Activated CD4-positive, alpha-beta memory T cell treated with anti-CD3 and anti-CD28 coated beads for 36 hours (primary cell): ENCODE measurements around the gene MCHR2. TPM values are rescaled to one million over a fixed set of nuclear protein-coding genes. Genes with fewer than 3 reads are reported as not detected.

Source experiments
- CTCF ChIA-PET: fragments of 350-600 bp; sonication (Branson Sonifier 250); formaldehyde crosslinking; loops from one replicate; lab custom pipeline; 2021; ENCODE audit warnings: antibody characterized with exemption, inconsistent platforms; lab: Charles Lee
- POLR2A ChIA-PET: fragments of 350-600 bp; sonication (Branson Sonifier 250); formaldehyde crosslinking; loops from one replicate; lab custom pipeline; 2021; ENCODE audit warnings: antibody characterized with exemption; lab: Charles Lee
- DNase-seq: peaks from one replicate; pipeline ENCODE4 v3.0.0-alpha.2; 2020
- H3K27ac Mint-ChIP-seq: one replicate; pipeline ENCODE4 v1.8.0; 2021; ENCODE audit warnings: mixed read lengths
- H3K27me3 Mint-ChIP-seq: one replicate; pipeline ENCODE4 v1.8.0; 2021; ENCODE audit warnings: mixed read lengths
- H3K36me3 Mint-ChIP-seq: one replicate; pipeline ENCODE4 v1.8.0; 2021; ENCODE audit warnings: mixed read lengths
- H3K4me1 Mint-ChIP-seq: one replicate; pipeline ENCODE4 v1.8.0; 2021; ENCODE audit warnings: low read depth, mixed read lengths
- H3K4me3 Mint-ChIP-seq: one replicate; pipeline ENCODE4 v1.8.0; 2021; ENCODE audit warnings: mild to moderate bottlenecking, mixed read lengths
- H3K9me3 Mint-ChIP-seq: one replicate; pipeline ENCODE4 v1.8.0; 2021; ENCODE audit warnings: mixed read lengths
- intact Hi-C: fragments of 100-400 bp; cut with micrococcal nuclease; formaldehyde crosslinking; loops from one replicate; pipeline ENCODE4 v1.15.1; 2023
- total RNA-seq, 2 experiments: library from RNA; stranded (reverse); gene quantifications; one replicate each; pipeline ENCODE4 v1.2.3, GENCODE V29; 2021

MCHR2 gene
- total RNA-seq, 2 experiments from 2014 or later: not detected

DNA sequence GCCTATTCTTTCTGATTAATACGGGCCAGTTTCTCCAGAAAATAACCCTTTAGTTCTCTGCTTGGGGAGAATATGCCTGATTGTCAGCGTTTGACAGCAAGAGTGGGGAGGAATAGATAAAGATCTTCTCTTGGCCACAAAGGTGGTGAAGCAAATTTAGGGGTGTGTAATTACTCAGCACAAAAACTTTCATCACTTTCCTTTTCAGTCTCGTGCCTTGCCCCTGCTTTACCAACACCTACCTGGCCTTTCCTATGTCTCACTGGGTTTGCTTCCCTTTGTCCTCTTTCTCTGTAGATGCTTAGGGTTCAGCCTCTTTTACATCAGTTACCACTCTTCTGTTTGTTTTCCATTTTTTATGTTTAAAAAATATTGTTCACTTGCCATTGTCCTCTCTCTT, 99.2 kb downstream of the MCHR2 start:
- ChIA-PET POLR2A (no interaction called here), CTCF (interaction anchor here (0.7 kb wide), 1 partner anchor 501 kb away, joined by 3 read pairs; no protein-coding TSS in a partner anchor)
- no peaks in the 10 kb centered on the region for H3K36me3 Mint-ChIP-seq
- DNase-seq: no peak
- peaks cover 12% of the 10 kb centered on the region for H3K27me3 Mint-ChIP-seq
- H3K27ac Mint-ChIP-seq: no peak overlapping the region
- H3K4me3 Mint-ChIP-seq: no peak overlapping the region
- no peaks in the 10 kb centered on the region for H3K9me3 Mint-ChIP-seq
- no peaks in the 10 kb centered on the region for H3K4me1 Mint-ChIP-seq
- intact Hi-C loops: no loop called here

GRCh38 chr6:99887066-99887465, 107.0 kb downstream of the MCHR2 start:
- H3K27ac Mint-ChIP-seq: no peak overlapping the region
- no peak for DNase-seq
- H3K9me3 Mint-ChIP-seq: no peaks in the 10 kb centered on the region
- CTCF ChIA-PET: no interaction called here
- H3K4me3 Mint-ChIP-seq: no peak overlapping the region
- POLR2A ChIA-PET: no interaction called here
- H3K4me1 Mint-ChIP-seq: no peaks in the 10 kb centered on the region
- H3K27me3 Mint-ChIP-seq: no peaks in the 10 kb centered on the region
- H3K36me3 Mint-ChIP-seq: no peaks in the 10 kb centered on the region
- intact Hi-C loops: no loop called here

DNA sequence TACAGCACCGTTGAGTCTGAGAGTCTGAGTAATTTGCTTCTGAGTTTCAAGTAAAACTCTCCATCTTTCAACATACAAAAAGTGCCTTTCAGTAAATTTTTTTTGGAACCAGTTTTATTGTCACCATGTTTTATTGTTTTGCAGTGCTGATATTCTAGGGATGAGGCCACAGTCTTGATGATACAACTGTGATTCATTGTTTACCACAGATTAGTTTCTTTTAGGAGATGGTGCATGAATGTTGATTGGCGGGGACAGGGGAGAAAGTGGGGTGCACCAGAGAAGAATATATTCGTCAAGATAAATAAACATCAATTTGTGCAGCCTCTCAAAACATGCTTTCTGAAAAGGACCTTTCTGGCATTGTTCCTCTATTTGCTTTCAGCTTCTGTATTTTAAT, 109.0 kb downstream of the MCHR2 start:
- ChIA-PET POLR2A (no interaction called here), CTCF (no interaction called here)
- Mint-ChIP-seq H3K4me3 (no peak overlapping the region), H3K27ac (no peak overlapping the region), H3K36me3 (no peaks in the 10 kb centered on the region), H3K4me1 (no peaks in the 10 kb centered on the region), H3K9me3 (no peaks in the 10 kb centered on the region), H3K27me3 (peaks cover 2% of the 10 kb centered on the region)
- DNase-seq: no peak
- intact Hi-C loops: no loop called here

GRCh38 chr6:99882128-99882702, 111.8 kb downstream of the MCHR2 start:
- intact Hi-C loops: no loop called here
- no peaks in the 10 kb centered on the region for H3K9me3 Mint-ChIP-seq
- no peak for DNase-seq
- CTCF ChIA-PET: interaction anchor here (5.0 kb wide), 1 partner anchor 14 kb away, joined by 31 read pairs; no protein-coding TSS in a partner anchor
- no peaks in the 10 kb centered on the region for H3K4me1 Mint-ChIP-seq
- H3K36me3 Mint-ChIP-seq: no peaks in the 10 kb centered on the region
- POLR2A ChIA-PET: no interaction called here
- H3K27me3 Mint-ChIP-seq: peaks cover 3% of the 10 kb centered on the region
- no peak overlapping the region for H3K27ac Mint-ChIP-seq
- no peak overlapping the region for H3K4me3 Mint-ChIP-seq

DNA sequence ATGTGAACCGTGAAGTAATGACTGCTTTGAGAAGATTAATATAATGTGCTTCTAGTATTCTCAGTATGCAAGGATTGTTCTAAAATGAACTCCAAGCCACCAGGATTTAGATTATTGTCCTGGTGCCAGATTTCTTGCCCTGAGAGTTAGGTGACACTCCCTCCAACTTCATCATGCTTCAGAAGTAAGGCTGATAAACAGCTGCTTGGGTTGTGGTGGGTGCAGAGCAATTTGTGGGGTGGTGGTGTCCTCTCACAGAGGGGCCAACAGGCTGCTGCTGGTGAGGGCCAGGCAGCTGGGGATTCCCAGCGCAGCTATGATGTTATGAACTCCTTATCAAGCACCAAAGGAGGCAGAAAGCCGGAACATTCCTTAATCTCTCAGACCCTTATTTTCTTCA, 114.6 kb downstream of the MCHR2 start:
- H3K4me3 Mint-ChIP-seq: no peak overlapping the region
- H3K36me3 Mint-ChIP-seq: no peaks in the 10 kb centered on the region
- intact Hi-C loops: no loop called here
- POLR2A ChIA-PET: no interaction called here
- no peaks in the 10 kb centered on the region for H3K4me1 Mint-ChIP-seq
- peaks cover 5% of the 10 kb centered on the region for H3K27me3 Mint-ChIP-seq
- H3K27ac Mint-ChIP-seq: no peak overlapping the region
- H3K9me3 Mint-ChIP-seq: no peaks in the 10 kb centered on the region
- CTCF ChIA-PET: interaction anchor here (5.0 kb wide), 1 partner anchor 11 kb away, joined by 31 read pairs; no protein-coding TSS in a partner anchor
- DNase-seq: no peak

GRCh38 chr6:99875068-99875467, 119.0 kb downstream of the MCHR2 start:
- POLR2A ChIA-PET: no interaction called here
- Mint-ChIP-seq H3K4me1 (no peaks in the 10 kb centered on the region), H3K27ac (no peak overlapping the region), H3K27me3 (peaks cover 16% of the 10 kb centered on the region), H3K4me3 (no peak overlapping the region), H3K36me3 (no peaks in the 10 kb centered on the region), H3K9me3 (no peaks in the 10 kb centered on the region)
- intact Hi-C loops: no loop called here
- DNase-seq: no peak
- CTCF ChIA-PET: no interaction called here

DNA sequence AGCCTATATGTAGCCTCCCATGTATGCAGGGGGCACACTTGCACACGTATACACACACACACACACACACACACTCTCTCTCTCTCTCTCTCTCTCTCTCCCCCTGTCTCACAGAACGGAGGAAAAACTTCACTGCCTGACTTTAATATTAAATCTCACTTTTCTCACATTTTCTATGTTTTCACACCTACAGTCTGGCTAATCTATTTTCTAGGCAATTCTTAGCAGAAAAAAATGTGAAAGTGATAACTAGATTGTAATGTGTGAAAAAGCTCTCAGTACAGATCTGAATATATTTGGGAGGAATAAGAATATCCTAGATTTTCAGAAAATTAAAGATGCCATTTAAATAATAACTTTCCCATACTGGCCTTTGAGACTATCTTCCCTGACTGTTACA, 120.9 kb downstream of the MCHR2 start:
- Mint-ChIP-seq H3K4me3 (no peak overlapping the region), H3K27me3 (peaks cover 26% of the 10 kb centered on the region), H3K9me3 (no peaks in the 10 kb centered on the region), H3K4me1 (peaks cover 4% of the 10 kb centered on the region), H3K36me3 (no peaks in the 10 kb centered on the region), H3K27ac (no peak overlapping the region)
- DNase-seq: no peak
- POLR2A ChIA-PET: no interaction called here
- CTCF ChIA-PET: interaction anchor here (1.9 kb wide), 1 partner anchor 129 kb away, joined by 5 read pairs; no protein-coding TSS in a partner anchor
- intact Hi-C loops: no loop called here

DNA sequence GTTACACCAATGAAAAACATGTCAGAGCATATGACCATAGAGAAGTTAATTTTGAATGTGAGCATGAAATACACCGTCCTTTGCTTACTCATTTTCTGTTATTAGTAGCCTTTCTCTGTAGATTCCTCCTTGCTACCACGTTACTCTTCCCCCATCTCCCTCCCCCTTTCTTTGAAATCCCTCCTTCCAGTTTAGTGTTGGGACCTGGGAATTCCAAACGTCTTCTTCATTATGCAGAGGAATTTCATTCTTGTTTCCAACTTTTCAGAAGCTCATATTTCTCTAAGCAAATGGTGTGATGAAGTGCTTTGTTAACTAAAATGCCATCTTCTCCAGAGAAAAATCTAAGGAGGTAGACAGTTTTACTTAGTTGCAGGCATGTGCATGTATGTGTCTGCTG, 122.4 kb downstream of the MCHR2 start:
- Mint-ChIP-seq H3K4me3 (no peak overlapping the region), H3K36me3 (no peaks in the 10 kb centered on the region), H3K27ac (no peak overlapping the region), H3K27me3 (peaks cover 24% of the 10 kb centered on the region), H3K4me1 (peaks cover 4% of the 10 kb centered on the region), H3K9me3 (no peaks in the 10 kb centered on the region)
- DNase-seq: no peak
- CTCF ChIA-PET: interaction anchor here (1.9 kb wide), 1 partner anchor 130 kb away, joined by 5 read pairs; no protein-coding TSS in a partner anchor
- intact Hi-C loops: no loop called here
- POLR2A ChIA-PET: no interaction called here
